Mucosa of descending colon (tissue), 3 donors: ENCODE results near the gene SLC39A8. TPM values are rescaled to one million over a fixed set of nuclear protein-coding genes. Genes with fewer than 3 reads are reported as not detected.
"Not testable (repeated sequence)": the region's sequence is repeated elsewhere in the genome, so short reads cannot be mapped to it uniquely, and the experiment has no call there.

Experiments
- ATAC-seq: fragments of 200-7000 bp; cut with Tn5 transposase; one replicate; pipeline ENCODE4 v1.9.1; 2020; ENCODE audit warnings: mild to moderate bottlenecking, moderate library complexity
- DNase-seq, 3 donors: peaks; one replicate each; pipeline ENCODE4 v3.0.0-alpha.2; 2020
- H3K36me3 ChIP-seq: fragments of 200-600 bp; one replicate; pipeline ENCODE4 v1.8.0; 2021; ENCODE audit warnings: low read depth, mild to moderate bottlenecking
- H3K4me1 ChIP-seq: fragments of 200-600 bp; one replicate; pipeline ENCODE4 v1.8.0; 2021; ENCODE audit warnings: low read depth, mild to moderate bottlenecking
- H3K4me3 ChIP-seq: fragments of 200-600 bp; one replicate; pipeline ENCODE4 v1.8.0; 2021; ENCODE audit warnings: mild to moderate bottlenecking
- H3K9me3 ChIP-seq: fragments of 200-600 bp; one replicate; pipeline ENCODE4 v1.8.0; 2021; ENCODE audit warnings: mild to moderate bottlenecking
- intact Hi-C, 2 donors: fragments of 100-400 bp; cut with DNase I in 1 of 2; cut with micrococcal nuclease in 1 of 2; formaldehyde crosslinking; loops; one replicate each; pipeline versions ENCODE4 v1.11.0 to v1.11.1; 2022; cut with DNase I, micrococcal nuclease
- total RNA-seq, 3 donors: library from RNA; stranded (reverse); fragmentation: NEBNext Ultra II Directional in 2 of 3; extraction: Animal tissue kit (Norgen Biotek cat#: 25700) in 2 of 3; gene quantifications; one replicate each; pipeline versions ENCODE4 v1.2.1 to v1.2.4, GENCODE V29; 2021 to 2023
- TF ChIP-seq, protein P1 (sequence below): fragments of 200-600 bp; IDR thresholded peaks from one replicate; pipeline ENCODE4 v1.8.0; 2022; ENCODE audit warnings: antibody characterized with exemption, mild to moderate bottlenecking
- donor health status: DM: no; HTN: no; CAD: no; lungs with moderate emphysema.
- donor health status: DM: no; HTN: no; CAD: no.
- donor health status: DM: no; HTN: yes; CAD: no.

Gene SLC39A8
- total RNA-seq, 3 donors from 2014 or later, result 35.1 to 121 (median 83.5) TPM

DNA sequence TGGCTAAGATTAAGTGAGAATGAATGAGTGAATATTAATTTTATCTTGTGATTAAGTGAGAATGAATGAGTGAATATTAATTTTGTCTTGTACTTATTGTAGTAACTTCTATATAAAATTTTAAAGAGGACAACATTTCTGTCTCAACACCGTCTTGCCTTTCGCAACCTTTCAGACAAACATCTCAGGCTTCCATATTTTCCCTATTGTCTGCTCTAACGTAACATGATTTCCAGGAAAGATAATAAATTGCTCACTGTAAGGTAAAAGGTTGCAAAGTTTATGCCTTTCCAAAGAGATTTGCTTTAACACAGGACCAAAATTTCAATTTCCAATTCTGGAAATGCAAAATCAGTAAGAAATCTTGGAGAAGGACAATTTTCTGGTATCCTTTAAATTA is 41.7 kb upstream of the SLC39A8 start:
- Histone ChIP-seq H3K9me3 (no peaks in the 10 kb centered on the region), H3K4me3 (no peak overlapping the region), H3K4me1 (no peaks in the 10 kb centered on the region), H3K36me3 (no peaks in the 10 kb centered on the region)
- intact Hi-C loops, result no loop called here
- ATAC-seq, result no peak
- TF ChIP-seq, protein P1, sequence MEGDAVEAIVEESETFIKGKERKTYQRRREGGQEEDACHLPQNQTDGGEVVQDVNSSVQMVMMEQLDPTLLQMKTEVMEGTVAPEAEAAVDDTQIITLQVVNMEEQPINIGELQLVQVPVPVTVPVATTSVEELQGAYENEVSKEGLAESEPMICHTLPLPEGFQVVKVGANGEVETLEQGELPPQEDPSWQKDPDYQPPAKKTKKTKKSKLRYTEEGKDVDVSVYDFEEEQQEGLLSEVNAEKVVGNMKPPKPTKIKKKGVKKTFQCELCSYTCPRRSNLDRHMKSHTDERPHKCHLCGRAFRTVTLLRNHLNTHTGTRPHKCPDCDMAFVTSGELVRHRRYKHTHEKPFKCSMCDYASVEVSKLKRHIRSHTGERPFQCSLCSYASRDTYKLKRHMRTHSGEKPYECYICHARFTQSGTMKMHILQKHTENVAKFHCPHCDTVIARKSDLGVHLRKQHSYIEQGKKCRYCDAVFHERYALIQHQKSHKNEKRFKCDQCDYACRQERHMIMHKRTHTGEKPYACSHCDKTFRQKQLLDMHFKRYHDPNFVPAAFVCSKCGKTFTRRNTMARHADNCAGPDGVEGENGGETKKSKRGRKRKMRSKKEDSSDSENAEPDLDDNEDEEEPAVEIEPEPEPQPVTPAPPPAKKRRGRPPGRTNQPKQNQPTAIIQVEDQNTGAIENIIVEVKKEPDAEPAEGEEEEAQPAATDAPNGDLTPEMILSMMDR, result no peak
- no peak for DNase-seq

DNA sequence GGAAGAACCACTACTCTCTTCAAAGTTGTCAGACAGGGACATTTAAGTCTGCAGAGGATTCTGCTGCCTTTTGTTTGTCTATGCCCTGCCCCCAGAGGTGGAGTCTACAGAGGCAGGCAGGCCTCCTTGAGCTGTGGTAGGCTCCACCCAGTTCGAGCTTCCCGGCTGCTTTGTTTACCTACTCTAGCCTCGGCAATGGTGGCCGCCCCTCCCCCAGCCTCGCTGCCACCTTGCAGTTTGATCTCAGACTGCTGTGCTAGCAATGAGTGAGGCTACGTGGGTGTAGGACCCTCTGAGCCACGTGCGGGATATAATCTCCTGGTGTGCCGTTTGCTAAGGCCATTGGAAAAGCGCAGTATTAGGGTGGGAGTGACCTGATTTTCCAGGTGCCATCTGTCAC is 35.0 kb upstream of the SLC39A8 start:
- intact Hi-C loops, H3K36me3 ChIP-seq: not testable (repeated sequence)
- peak in 1 of 3 donors; percentile 37 for DNase-seq

DNA sequence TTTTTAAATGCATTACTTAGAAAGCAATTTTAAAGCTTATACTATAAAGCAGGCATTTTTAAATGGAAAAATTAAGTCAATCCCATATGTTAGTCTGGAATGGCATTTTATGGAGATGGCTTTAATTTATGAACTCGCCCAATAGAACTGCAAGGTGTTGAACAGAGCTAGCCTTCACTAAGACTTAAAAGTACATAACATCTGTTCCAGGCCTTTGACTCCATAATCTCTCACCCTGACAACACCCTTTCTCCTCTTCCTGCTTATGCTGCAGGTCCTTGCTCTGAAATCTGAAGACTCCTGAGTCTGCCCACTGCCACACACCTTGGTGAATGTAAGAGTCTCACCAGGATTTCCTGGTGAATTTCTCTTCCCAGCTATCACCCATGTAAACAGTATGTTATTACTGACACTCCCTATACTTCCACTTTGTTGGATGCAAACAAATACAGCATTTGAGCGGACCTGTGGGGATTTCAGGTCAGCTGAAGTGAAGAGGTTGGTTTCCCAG is 17.7 kb upstream of the SLC39A8 start:
- H3K36me3 ChIP-seq, result no peaks in the 10 kb centered on the region
- TF ChIP-seq, protein P1, result no peak
- intact Hi-C loops, result no loop called here
- peaks cover 6% of the 10 kb centered on the region for H3K4me1 ChIP-seq
- DNase-seq (peak in 1 of 3 donors; percentile 38), ATAC-seq (peak; percentile 95)
- no peaks in the 10 kb centered on the region for H3K9me3 ChIP-seq
- no peak overlapping the region for H3K4me3 ChIP-seq

More for the DNA sequence above, 35.0 kb upstream of the SLC39A8 start:
- not testable (repeated sequence) for H3K4me1 ChIP-seq, H3K9me3 ChIP-seq, ATAC-seq, H3K4me3 ChIP-seq

DNA sequence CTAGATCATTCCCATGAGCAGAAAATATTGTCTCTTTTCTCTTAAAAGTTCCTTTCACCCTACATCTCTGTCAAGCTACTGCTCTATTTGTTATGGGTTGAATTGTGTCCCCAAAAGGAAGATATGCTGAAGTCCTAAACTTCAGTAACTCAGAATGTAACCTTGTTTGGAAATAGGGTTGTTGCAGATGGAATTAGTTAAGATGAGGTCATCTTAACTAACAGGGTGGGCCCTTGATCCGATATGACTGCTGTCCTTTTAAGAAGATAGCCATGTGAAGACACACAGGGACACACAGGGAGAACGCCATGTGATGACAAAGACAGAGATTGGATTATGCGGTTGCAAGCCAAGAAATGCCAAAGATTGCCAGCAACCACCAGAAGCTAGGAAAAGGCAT is 12.8 kb upstream of the SLC39A8 start:
- TF ChIP-seq, protein P1, result no peak

DNA sequence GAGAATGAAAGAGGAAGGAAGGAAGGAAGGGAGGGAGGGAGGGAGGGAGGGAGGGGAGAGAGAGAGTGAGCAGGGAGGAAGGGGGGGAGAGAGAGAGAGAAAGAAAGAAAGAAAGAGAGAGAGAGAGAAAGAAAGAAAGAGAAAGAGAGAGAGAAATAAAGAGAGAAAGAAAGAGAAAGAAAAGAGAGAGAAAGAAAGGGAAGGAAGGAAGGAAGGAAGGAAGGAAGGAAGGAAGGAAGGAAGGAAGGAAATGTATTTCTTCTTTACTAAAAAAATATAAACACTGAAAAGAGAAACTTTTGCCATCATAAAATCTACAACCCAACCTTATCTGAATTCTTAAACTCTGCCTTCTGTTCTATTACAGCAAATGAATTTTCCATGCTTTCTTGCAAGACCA is 12.4 kb upstream of the SLC39A8 start:
- DNase-seq, H3K9me3 ChIP-seq, H3K4me3 ChIP-seq, H3K36me3 ChIP-seq, ATAC-seq, intact Hi-C loops: not testable (repeated sequence)
- peaks cover 17% of the 10 kb centered on the region for H3K4me1 ChIP-seq

More for the DNA sequence above, 12.8 kb upstream of the SLC39A8 start:
- H3K4me1 ChIP-seq, result peaks cover 19% of the 10 kb centered on the region
- H3K4me3 ChIP-seq, result no peak overlapping the region
- no peaks in the 10 kb centered on the region for H3K36me3 ChIP-seq
- intact Hi-C loops, result no loop called here
- no peaks in the 10 kb centered on the region for H3K9me3 ChIP-seq
- no peak for ATAC-seq
- DNase-seq, result no peak

DNA sequence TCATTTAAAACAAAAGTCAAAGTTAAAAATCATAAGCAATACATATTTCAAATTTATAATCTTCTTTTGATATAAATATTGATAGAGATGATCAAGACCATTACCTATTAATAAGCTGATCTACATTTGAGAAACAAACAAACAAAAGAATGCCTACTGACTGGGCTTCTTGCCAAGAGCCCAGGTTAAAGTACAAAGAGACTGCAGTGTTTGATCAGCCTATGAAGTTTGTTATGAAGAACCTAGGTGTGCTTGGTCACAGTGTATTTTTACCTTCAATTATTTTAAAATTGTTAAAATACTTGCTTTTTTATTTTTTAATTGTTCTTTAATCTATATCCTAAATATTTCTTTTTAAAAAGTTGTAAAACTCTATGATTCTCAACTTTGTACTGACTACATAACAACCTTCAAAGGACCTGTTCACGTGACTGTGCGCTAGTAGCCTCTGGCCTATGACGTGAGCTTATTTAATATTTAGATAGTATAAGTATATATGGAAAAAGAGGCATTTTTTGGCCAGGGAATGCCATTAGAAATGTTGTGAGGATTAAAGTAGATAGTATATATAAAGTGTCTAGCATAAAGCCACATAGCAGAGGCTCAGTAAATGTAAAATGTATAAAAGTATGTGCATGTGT is 11.4 kb upstream of the SLC39A8 start:
- Histone ChIP-seq H3K36me3 (no peaks in the 10 kb centered on the region), H3K9me3 (no peaks in the 10 kb centered on the region), H3K4me1 (peaks cover 13% of the 10 kb centered on the region), H3K4me3 (no peak overlapping the region)
- ATAC-seq, result peak; percentile 28
- peak in 1 of 3 donors; percentile 82 for DNase-seq
- intact Hi-C loops, result no loop called here
- TF ChIP-seq, protein P1, result no peak

DNA sequence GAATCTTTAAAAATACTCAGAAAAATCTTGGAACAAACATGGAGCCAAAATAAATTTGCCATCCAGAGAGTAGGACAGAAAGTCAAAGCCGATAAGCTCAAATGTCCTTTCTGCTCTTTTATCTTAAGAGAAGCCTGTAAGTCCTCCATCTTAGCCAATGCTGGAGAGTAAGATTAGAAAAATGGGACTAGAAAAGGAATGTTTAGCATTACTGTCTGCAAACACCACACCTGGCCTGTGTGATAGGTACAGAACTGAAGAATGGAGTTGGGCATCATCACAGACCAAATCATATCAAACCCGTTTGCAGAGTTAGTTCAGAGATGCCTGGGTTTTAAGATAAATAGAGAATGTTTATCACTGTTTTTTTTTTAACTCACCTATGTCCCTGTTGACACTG is 10.5 kb upstream of the SLC39A8 start:
- DNase-seq, result no peak
- Histone ChIP-seq H3K9me3 (no peaks in the 10 kb centered on the region), H3K36me3 (no peaks in the 10 kb centered on the region), H3K4me1 (peaks cover 13% of the 10 kb centered on the region), H3K4me3 (no peak overlapping the region)
- TF ChIP-seq, protein P1, result no peak
- no peak for ATAC-seq
- intact Hi-C loops, result no loop called here
